Mucosa of rectum (tissue), 2 donors: Measurements from ENCODE around the gene TGIF1.

Experiments used
- H3K27ac ChIP-seq, 2 donors: one replicate each; pipeline ENCODE4 v1.7.0; 2013; ENCODE audit warnings: inconsistent platforms in 2 of 2, low read depth in 2 of 2, low read length in 2 of 2
- H3K27me3 ChIP-seq, 2 donors: one replicate each; pipeline ENCODE4 v1.7.0; 2013; ENCODE audit warnings: low read length in 2 of 2; ENCODE audit not compliant: control insufficient read depth in 2 of 2, insufficient read depth in 2 of 2
- H3K36me3 ChIP-seq, 2 donors: one replicate each; pipeline ENCODE4 v1.7.0; 2013; ENCODE audit warnings: low read length in 2 of 2; ENCODE audit not compliant: control insufficient read depth in 2 of 2, insufficient read depth in 2 of 2
- H3K4me1 ChIP-seq, 2 donors: one replicate each; pipeline ENCODE4 v1.7.0; 2013; ENCODE audit warnings: low read length in 2 of 2, mild to moderate bottlenecking in 1 of 2; ENCODE audit not compliant: control insufficient read depth in 2 of 2, insufficient read depth in 2 of 2
- H3K4me3 ChIP-seq, 2 donors: one replicate each; pipeline ENCODE4 v1.7.0; 2013; ENCODE audit warnings: low read length in 2 of 2
- H3K9ac ChIP-seq, 2 donors: one replicate each; pipeline ENCODE4 v1.7.0; 2013; ENCODE audit warnings: low read length in 2 of 2, low read depth in 1 of 2, mild to moderate bottlenecking in 1 of 2
- H3K9me3 ChIP-seq, 2 donors: one replicate each; pipeline ENCODE4 v1.7.0; 2013; ENCODE audit warnings: low read length in 2 of 2; ENCODE audit not compliant: control insufficient read depth in 2 of 2
- donor health status: healthy.
- donor health status: Normal muscosa, but diverticular disease.

TGIF1 gene

DNA sequence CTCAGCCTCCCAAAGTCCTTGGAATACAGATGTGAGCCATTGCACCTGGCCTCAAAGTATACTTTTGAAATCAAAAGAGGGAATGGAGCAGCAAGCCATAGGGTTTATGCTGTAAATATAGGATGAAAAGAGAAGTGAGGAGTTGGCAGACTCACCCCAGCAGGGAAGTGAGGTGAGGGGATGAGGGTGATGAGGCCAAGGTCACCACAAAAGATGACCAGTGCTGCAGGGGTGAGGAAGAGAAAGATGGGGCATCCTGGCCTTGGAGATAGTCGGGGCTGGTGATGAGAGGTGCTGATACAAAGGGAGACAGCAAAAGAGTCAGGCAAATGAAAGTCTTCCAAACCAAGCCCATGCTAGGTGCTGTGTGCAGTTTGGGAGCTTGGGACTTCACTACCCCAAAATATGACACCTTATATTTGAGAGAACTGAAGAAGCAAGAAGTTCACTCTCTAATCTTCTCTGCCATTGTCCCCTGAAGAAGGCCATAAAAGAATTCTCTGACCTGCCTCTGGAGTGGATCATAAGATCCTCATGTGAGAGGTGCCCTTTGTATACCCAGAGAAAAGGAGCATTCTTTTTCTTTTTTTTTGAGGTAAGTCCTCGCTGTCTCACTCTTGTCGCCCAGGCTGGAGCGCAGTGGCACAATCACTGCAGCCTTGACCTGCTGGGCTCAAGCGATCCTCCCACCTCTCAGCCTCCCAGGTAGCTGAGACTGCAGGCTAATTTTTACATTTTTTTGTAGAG lies 31.0 kb downstream of the TGIF1 start:
- Histone ChIP-seq H3K27ac (no peak overlapping the region), H3K27me3 (no peaks in the 10 kb centered on the region), H3K9ac (no peak overlapping the region), H3K4me3 (no peak overlapping the region), H3K9me3 (no peaks in the 10 kb centered on the region), H3K4me1 (peaks cover 0 to 2% of the 10 kb centered on the region in 2 donors), H3K36me3 (no peaks in the 10 kb centered on the region)

DNA sequence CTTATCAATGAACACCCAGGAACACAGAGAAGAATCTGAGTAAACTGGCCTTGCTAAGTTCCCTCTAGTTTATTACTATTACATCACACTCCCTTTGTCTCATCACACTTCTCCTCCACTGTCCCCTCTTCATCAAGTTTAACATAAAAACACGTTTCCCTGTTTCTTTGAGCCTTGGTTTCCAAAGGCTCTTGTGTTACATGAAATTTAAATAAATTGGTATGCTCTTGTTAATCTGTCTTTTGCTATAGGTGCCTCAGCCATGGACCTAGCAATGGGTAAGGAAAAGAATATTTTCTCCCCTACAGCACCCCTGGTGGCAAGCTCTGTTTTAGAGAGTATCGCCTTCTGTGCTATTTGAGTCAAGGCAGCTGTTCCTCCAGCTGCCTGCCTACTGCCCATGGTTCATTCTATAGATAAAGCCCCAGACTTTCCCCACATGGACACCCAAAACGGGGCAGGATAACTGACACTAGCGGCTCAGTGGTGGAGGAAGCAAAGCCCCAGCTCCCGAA lies 31.8 kb downstream of the TGIF1 start:
- peaks cover 0 to 2% of the 10 kb centered on the region in 2 donors for H3K4me1 ChIP-seq
- no peaks in the 10 kb centered on the region for H3K36me3 ChIP-seq
- no peak overlapping the region for H3K4me3 ChIP-seq
- no peak overlapping the region for H3K27ac ChIP-seq
- H3K9ac ChIP-seq: no peak overlapping the region
- H3K9me3 ChIP-seq: no peaks in the 10 kb centered on the region
- H3K27me3 ChIP-seq: no peaks in the 10 kb centered on the region

DNA sequence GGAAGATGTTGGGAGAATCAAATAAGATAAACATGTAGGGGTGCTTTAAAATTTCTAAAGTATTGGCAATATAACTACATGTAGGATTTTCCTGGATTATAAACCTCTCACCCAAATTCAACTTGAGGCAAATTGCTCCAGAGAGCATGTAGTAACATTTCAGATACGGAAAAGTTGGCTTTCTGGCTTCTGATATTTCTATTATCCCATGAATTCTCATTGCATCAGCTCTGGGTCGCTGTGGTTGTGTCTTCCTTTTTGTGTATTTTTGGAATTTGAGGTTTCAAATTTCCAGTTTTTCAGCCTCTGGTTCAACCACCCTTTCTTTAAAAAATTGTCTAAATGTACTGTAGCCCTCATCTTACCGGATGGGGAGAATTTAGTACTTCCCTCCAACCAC lies 32.3 kb downstream of the TGIF1 start:
- peaks cover 0 to 2% of the 10 kb centered on the region in 2 donors for H3K4me1 ChIP-seq
- no peak overlapping the region for H3K4me3 ChIP-seq
- no peaks in the 10 kb centered on the region for H3K36me3 ChIP-seq
- H3K27me3 ChIP-seq: no peaks in the 10 kb centered on the region
- H3K27ac ChIP-seq: no peak overlapping the region
- no peaks in the 10 kb centered on the region for H3K9me3 ChIP-seq
- no peak overlapping the region for H3K9ac ChIP-seq

DNA sequence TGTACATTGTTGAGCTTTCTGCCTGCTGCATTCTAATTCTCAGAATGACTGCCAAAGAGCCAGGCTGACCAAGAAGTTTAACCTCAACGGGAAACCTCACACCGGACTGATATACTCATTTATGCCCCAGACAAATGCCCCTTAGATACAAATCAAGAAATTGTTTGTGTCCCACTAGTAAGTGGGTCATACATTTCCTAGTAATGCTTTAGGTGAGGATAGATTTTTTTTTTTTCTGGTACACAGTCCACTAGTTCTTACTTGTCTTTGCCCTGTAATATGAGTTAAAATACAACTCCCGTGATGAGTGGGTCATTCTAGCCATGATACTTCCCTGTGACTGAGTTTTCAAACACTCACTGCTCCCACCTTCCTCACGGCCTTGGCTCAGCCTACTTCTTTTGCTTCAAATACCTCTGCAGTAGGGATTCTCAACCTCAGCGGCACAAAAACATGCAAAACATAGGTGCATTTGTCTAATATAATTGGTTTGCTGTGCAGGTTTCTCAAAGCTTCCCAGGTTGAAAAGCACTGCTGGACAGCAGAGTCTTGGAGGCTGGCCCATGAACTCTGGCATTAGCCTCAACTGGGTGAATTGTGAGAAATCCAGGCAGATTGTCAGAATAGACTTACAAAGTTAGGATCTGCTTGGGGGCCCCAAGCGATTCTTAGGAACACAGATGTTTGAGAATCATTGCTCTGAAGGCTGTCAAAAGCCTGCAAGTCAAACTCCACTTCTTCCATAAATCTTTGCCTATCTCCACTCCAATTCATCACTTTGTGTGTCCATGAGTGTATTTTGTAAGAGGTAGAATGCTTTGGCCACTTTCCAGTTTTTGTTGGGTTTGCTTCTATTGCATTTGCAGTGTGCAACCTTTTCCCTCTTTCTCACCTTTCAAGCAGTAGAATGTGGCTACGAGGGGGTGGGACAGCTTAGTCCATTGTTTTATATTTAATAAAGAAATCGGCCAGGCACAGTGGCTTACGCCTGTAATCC lies 35.5 kb downstream of the TGIF1 start:
- Histone ChIP-seq H3K9me3 (no peaks in the 10 kb centered on the region), H3K27ac (no peak overlapping the region), H3K4me3 (no peak overlapping the region), H3K9ac (no peak overlapping the region), H3K36me3 (no peaks in the 10 kb centered on the region), H3K27me3 (no peaks in the 10 kb centered on the region), H3K4me1 (no peaks in the 10 kb centered on the region)

DNA sequence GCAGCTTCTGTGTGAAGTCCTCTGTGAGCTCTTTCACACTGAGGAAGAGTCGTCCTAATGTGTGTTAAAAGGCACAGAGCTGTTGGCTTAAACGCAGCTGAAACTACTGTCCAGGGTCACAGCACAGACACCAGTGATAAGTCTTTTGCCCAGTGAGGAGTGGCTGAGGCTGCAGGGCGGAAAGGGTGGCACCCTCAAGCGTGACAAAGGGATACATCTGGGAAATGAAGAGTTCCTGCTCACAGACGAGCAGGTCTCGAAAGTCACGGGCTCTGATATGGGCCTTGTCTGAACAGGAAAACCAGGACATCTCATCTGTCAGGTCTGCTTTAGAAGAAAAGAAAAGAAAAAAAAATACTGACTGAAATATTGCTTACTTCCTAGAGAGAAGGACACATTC lies 36.5 kb downstream of the TGIF1 start:
- H3K4me3 ChIP-seq: no peak overlapping the region
- H3K4me1 ChIP-seq: no peaks in the 10 kb centered on the region
- no peaks in the 10 kb centered on the region for H3K36me3 ChIP-seq
- H3K27ac ChIP-seq: no peak overlapping the region
- H3K27me3 ChIP-seq: no peaks in the 10 kb centered on the region
- no peak overlapping the region for H3K9ac ChIP-seq
- H3K9me3 ChIP-seq: no peaks in the 10 kb centered on the region

DNA sequence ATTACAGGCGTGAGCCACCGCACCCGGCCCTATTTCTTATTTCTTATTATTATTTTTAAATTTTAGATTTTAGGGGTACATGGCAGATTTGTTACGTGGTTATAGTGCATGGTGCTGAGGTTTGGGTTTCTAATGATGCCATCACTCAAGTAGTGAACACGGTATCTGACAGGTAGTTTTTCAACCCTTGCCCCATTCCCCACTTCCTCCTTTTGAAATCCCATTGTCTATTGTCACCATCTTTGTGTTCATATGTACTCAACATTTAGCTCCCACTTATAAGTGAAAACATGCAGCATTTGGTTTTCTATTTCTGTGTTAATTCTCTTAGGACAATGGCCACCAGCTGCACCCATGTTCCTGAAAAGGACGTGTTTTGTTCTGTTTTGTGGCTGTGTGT lies 39.5 kb downstream of the TGIF1 start:
- no peak overlapping the region for H3K27ac ChIP-seq

DNA sequence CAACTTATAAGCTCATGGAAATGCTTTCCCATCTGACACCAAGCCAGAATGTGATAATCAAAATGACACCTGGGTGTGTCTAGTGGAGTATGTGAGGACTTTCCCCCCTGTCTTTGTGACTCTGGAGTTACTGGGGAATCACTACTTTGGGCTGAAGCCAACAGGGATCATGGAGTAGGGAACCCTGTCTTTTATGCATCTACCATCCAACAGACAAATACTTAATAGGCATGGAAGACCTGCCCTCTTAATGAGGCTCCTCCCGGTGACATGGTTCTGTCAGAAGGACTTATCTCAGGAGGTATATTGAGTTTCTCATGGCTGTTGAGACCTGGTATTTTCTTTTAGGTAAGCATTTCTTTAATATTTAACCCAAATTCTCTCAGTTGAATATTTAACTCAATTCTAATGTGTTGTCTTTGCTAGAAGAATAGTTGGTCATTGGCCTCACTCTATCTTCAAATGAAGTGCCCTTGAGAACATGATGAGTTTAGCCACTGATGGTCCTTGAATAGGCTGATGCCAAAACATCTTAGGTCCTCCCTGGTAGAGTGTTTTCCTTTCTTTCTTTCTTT lies 42.1 kb downstream of the TGIF1 start:
- no peaks in the 10 kb centered on the region for H3K27me3 ChIP-seq
- H3K4me3 ChIP-seq: no peak overlapping the region
- no peaks in the 10 kb centered on the region for H3K9me3 ChIP-seq
- no peaks in the 10 kb centered on the region for H3K36me3 ChIP-seq
- no peak overlapping the region for H3K27ac ChIP-seq
- peaks cover 0 to 3% of the 10 kb centered on the region in 2 donors for H3K4me1 ChIP-seq
- no peak overlapping the region for H3K9ac ChIP-seq

More for the DNA sequence above, 39.5 kb downstream of the TGIF1 start:
- Histone ChIP-seq H3K4me1 (peaks cover 0 to 3% of the 10 kb centered on the region in 2 donors), H3K9ac (no peak overlapping the region), H3K9me3 (no peaks in the 10 kb centered on the region), H3K4me3 (no peak overlapping the region), H3K27me3 (no peaks in the 10 kb centered on the region), H3K36me3 (no peaks in the 10 kb centered on the region)

DNA sequence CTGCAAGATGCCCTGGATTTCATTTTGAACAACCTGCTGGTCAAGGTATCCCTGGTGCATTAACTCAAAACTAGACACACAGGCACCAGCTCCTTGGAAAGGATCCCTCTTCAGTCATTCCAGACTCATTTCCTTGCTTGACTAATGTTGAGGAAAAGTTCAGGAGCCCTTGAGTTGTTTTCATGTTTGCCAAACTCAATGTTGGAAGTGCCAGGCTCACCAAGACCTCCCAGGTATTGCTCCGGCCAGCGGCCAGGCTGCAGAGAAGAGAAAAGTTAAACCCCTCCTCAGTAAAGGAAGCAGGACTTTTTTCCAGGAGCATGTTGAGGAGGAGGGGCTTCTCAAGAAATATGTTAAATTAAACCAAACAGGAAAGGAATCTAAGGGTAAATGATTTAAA lies 42.7 kb downstream of the TGIF1 start:
- Histone ChIP-seq H3K4me1 (peaks cover 0 to 3% of the 10 kb centered on the region in 2 donors), H3K9me3 (no peaks in the 10 kb centered on the region), H3K9ac (no peak overlapping the region), H3K27ac (no peak overlapping the region), H3K4me3 (no peak overlapping the region), H3K36me3 (no peaks in the 10 kb centered on the region), H3K27me3 (no peaks in the 10 kb centered on the region)

DNA sequence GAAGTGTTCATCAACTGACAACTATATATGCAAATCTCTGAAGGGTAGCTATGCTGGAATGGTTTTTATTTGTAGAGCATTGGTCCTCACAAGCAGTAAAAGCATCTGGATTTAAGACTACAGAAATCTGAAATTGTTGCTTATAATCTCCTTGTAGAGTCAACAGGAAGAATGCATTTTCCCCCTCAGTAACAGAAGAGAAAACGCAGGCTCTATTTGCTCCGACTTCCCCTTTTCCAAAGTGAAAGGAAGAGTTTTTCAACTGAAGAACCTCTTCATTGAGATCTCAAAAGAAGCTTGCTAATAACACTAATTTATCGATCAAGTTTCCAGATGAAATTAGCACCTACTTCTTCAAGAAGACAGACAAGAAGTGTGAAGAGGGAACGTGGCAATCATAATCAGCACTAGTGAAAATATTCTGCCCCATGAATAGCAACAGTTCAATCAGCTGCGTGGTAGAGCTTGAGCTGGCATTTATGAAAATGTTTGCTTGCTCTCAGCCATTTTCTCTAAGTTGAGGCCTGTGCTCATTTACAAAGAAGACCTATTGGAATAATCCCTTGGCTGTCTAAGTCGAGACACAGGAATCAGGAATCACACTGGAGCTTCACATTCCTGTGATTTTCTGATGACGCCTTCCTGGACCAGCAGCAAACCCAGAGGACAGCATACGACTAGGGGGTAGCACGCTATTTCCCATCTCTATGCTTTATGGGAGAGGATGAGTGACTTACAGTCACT lies 43.7 kb downstream of the TGIF1 start:
- H3K27me3 ChIP-seq: no peaks in the 10 kb centered on the region
- H3K27ac ChIP-seq: no peak overlapping the region
- no peak overlapping the region for H3K9ac ChIP-seq
- H3K9me3 ChIP-seq: no peaks in the 10 kb centered on the region
- H3K36me3 ChIP-seq: no peaks in the 10 kb centered on the region
- H3K4me1 ChIP-seq: peaks cover 0 to 3% of the 10 kb centered on the region in 2 donors
- H3K4me3 ChIP-seq: no peak overlapping the region
